ENCODE results near the gene CLMN. TPM values are rescaled to one million over a fixed set of nuclear protein-coding genes. Genes with fewer than 3 reads are reported as not detected.

Gene CLMN
- total and polyA plus RNA-seq, 2 experiments from 2014 or later = 3.2 to 5.7 TPM

GRCh38 chr14:95300697-95301526, 18.8 kb downstream of the CLMN start:
- H3K4me1 Mint-ChIP-seq = peaks cover 11% of the 10 kb centered on the region; the same call in 2 of the 3 replicates
- peaks cover 7% of the 10 kb centered on the region for H3K27me3 Mint-ChIP-seq (ENCODE audit: insufficient read depth, low read depth, poor library complexity)
- H3K36me3 ChIP-seq (ENCODE audit: insufficient read depth) = no peaks in the 10 kb centered on the region
- H3K4me3 Mint-ChIP-seq = no peak overlapping the region
- H3K27ac ChIP-seq (ENCODE audit: low read depth) = no peak overlapping the region
- H3K4me3 ChIP-seq = no peak overlapping the region
- DNase-seq (ENCODE audit: low spot score) (no peak), ATAC-seq (no peak)
- no peaks in the 10 kb centered on the region for H4K20me1 ChIP-seq (replicated peaks; ENCODE audit: insufficient read depth)
- no peak overlapping the region for H3K4me2 ChIP-seq
- H3K9me2 ChIP-seq (ENCODE audit: insufficient read depth) = no peaks in the 10 kb centered on the region
- no peak for TF ChIP-seq ETS1 (IDR thresholded peaks at IDR 0.05)
- peaks cover 5% of the 10 kb centered on the region; the same call in 2 of the 3 replicates for H3K9me3 Mint-ChIP-seq
- H3K27me3 ChIP-seq (ENCODE audit: insufficient read depth) = no peaks in the 10 kb centered on the region
- no peaks in the 10 kb centered on the region for H3K36me3 Mint-ChIP-seq (ENCODE audit: low read depth)
- no peaks in the 10 kb centered on the region for H3K4me1 ChIP-seq (ENCODE audit: insufficient read depth)
- no peaks in the 10 kb centered on the region for H3F3A ChIP-seq (replicated peaks; ENCODE audit: low read depth)
- H3K79me2 ChIP-seq (replicated peaks; ENCODE audit: insufficient read depth) = no peaks in the 10 kb centered on the region
- H3K27ac Mint-ChIP-seq = no peak overlapping the region
- no peak overlapping the region for H2AFZ ChIP-seq

- Mint-ChIP-seq H3K27ac (no peak overlapping the region), H3K27me3 (ENCODE audit: insufficient read depth, low read depth, poor library complexity) (peaks cover 7% of the 10 kb centered on the region), H3K4me3 (no peak overlapping the region), H3K9me3 (peaks cover 8% of the 10 kb centered on the region; the same call in 2 of the 3 replicates), H3K4me1 (peaks cover 11% of the 10 kb centered on the region; the same call in 2 of the 3 replicates), H3K36me3 (ENCODE audit: low read depth) (peaks cover 3% of the 10 kb centered on the region; the same call in 2 of the 3 replicates)
- Histone ChIP-seq H3K4me2 (no peak overlapping the region), H3K4me3 (no peak overlapping the region), H2AFZ (no peak overlapping the region), H3K27me3 (ENCODE audit: insufficient read depth) (no peaks in the 10 kb centered on the region), H3K27ac (ENCODE audit: low read depth) (no peak overlapping the region), H4K20me1 (replicated peaks; ENCODE audit: insufficient read depth) (no peaks in the 10 kb centered on the region), H3F3A (replicated peaks; ENCODE audit: low read depth) (no peaks in the 10 kb centered on the region), H3K36me3 (ENCODE audit: insufficient read depth) (no peaks in the 10 kb centered on the region), H3K9me2 (ENCODE audit: insufficient read depth) (no peaks in the 10 kb centered on the region), H3K79me2 (replicated peaks; ENCODE audit: insufficient read depth) (no peaks in the 10 kb centered on the region), H3K4me1 (ENCODE audit: insufficient read depth) (no peaks in the 10 kb centered on the region)
- no peak for ATAC-seq
- TF ChIP-seq ZNF331 (CRISPR knock-in tag; IDR thresholded peaks at IDR 0.05; ENCODE audit: low read depth) (no peak), POLR2AphosphoS5 (IDR thresholded peaks at IDR 0.05; ENCODE audit: low read depth) (no peak), EZH2phosphoT487 (IDR thresholded peaks at IDR 0.05; ENCODE audit: unreplicated experiment) (no peak), EZH2 (IDR thresholded peaks at IDR 0.05; ENCODE audit: low read depth, unreplicated experiment) (no peak), CREB1 (CRISPR knock-in tag; IDR thresholded peaks at IDR 0.05; ENCODE audit: low read depth) (no peak)
- no peak for DNase-seq (ENCODE audit: low spot score)
Measured at GRCh38 chr14:95300002-95300696, 19.6 kb downstream of the CLMN start.

GRCh38 chr14:95299271-95299670, 20.4 kb downstream of the CLMN start:
- H3K4me1 Mint-ChIP-seq = peaks cover 11% of the 10 kb centered on the region
- DNase-seq (ENCODE audit: low spot score) (no peak), ATAC-seq (no peak)
- H4K20me1 ChIP-seq (replicated peaks; ENCODE audit: insufficient read depth) = no peaks in the 10 kb centered on the region
- H3K27me3 Mint-ChIP-seq (ENCODE audit: insufficient read depth, low read depth, poor library complexity) = peaks cover under 1% of the 10 kb centered on the region
- no peak overlapping the region for H3K27ac Mint-ChIP-seq
- H3K36me3 ChIP-seq (ENCODE audit: insufficient read depth) = no peaks in the 10 kb centered on the region
- no peak overlapping the region for H3K4me3 ChIP-seq
- no peaks in the 10 kb centered on the region for H3F3A ChIP-seq (replicated peaks; ENCODE audit: low read depth)
- no peak overlapping the region for H3K27ac ChIP-seq (ENCODE audit: low read depth)
- H3K36me3 Mint-ChIP-seq (ENCODE audit: low read depth) = peaks cover 5% of the 10 kb centered on the region; the same call in 2 of the 3 replicates
- no peaks in the 10 kb centered on the region for H3K79me2 ChIP-seq (replicated peaks; ENCODE audit: insufficient read depth)
- H2AFZ ChIP-seq = no peak overlapping the region
- no peak overlapping the region for H3K4me2 ChIP-seq
- no peaks in the 10 kb centered on the region for H3K27me3 ChIP-seq (ENCODE audit: insufficient read depth)
- no peaks in the 10 kb centered on the region for H3K9me2 ChIP-seq (ENCODE audit: insufficient read depth)
- no peaks in the 10 kb centered on the region for H3K4me1 ChIP-seq (ENCODE audit: insufficient read depth)
- no peak overlapping the region for H3K4me3 Mint-ChIP-seq
- H3K9me3 Mint-ChIP-seq = peaks cover 8% of the 10 kb centered on the region; the same call in 2 of the 3 replicates
- TF ChIP-seq NANOG (IDR thresholded peaks at IDR 0.05; ENCODE audit: borderline replicate concordance) (no peak), CTCF (conservative IDR thresholded peaks at IDR 0.05; ENCODE audit: low read depth in 2 of 2) (no peak), POLR2AphosphoS5 (IDR thresholded peaks at IDR 0.05; ENCODE audit: low read depth) (no peak), EZH2 (IDR thresholded peaks at IDR 0.05; ENCODE audit: low read depth, unreplicated experiment) (no peak), EZH2phosphoT487 (IDR thresholded peaks at IDR 0.05; ENCODE audit: unreplicated experiment) (no peak), ZNF331 (CRISPR knock-in tag; IDR thresholded peaks at IDR 0.05; ENCODE audit: low read depth) (no peak), ZNF114 (CRISPR knock-in tag; IDR thresholded peaks at IDR 0.05) (no peak), REST (IDR thresholded peaks at IDR 0.05; ENCODE audit: unreplicated experiment) (no peak)
